HL-60 (cell line): ENCODE results near the gene CACNA1C.

ENCODE experiments used
- DNase-seq, 2 experiments: peaks; one replicate each; pipeline ENCODE4 v3.0.0-alpha.2; 2010 to 2020; ENCODE audit warnings: low read depth in 1 of 2, low spot score in 1 of 2
- H3K27ac ChIP-seq: fragments of 250-450 bp; sonication (Bioruptor Pico); replicated peaks from 2 replicates; pipeline ENCODE4 v1.5.1; 2020; ENCODE audit warnings: mild to moderate bottlenecking, moderate library complexity
- H3K27me3 ChIP-seq: fragments of 250-450 bp; sonication (Bioruptor Pico); 2 replicates; pipeline ENCODE4 v1.5.1; 2021; ENCODE audit warnings: mild to moderate bottlenecking, moderate library complexity; ENCODE audit not compliant: insufficient read depth, poor library complexity, severe bottlenecking
- H3K4me3 ChIP-seq: replicated peaks from 2 replicates; pipeline ENCODE4 v1.5.1; 2011; ENCODE audit warnings: mild to moderate bottlenecking, control low read depth, low read length; ENCODE audit not compliant: insufficient read depth
- CTCF ChIP-seq: IDR thresholded peaks from one replicate; pipeline ENCODE4 v1.5.1; 2011; ENCODE audit warnings: low read length, control low read depth, inconsistent platforms; ENCODE audit not compliant: insufficient read depth
- GABPA ChIP-seq: IDR thresholded peaks from 2 replicates; pipeline ENCODE4 v1.6.1; 2012; ENCODE audit warnings: low read depth
- POLR2AphosphoS5 ChIP-seq: IDR thresholded peaks from 2 replicates; pipeline ENCODE4 v1.6.1; 2012; ENCODE audit warnings: low read depth
- REST ChIP-seq: IDR thresholded peaks from 2 replicates; pipeline ENCODE4 v1.6.1; 2012; ENCODE audit warnings: low read depth; ENCODE audit not compliant: insufficient replicate concordance
- SPI1 ChIP-seq: IDR thresholded peaks from 2 replicates; pipeline ENCODE4 v1.6.1; 2012; ENCODE audit warnings: low read depth, mild to moderate bottlenecking, borderline replicate concordance

The CACNA1C gene

GRCh38 chr12:2462087-2462486 lies 409.3 kb downstream of the CACNA1C start:
- Histone ChIP-seq H3K27me3 (no peaks in the 10 kb centered on the region), H3K27ac (no peak overlapping the region), H3K4me3 (no peak overlapping the region)
- DNase-seq, result no peak
- TF ChIP-seq REST (no peak), GABPA (no peak), POLR2AphosphoS5 (no peak), CTCF (no peak), SPI1 (no peak)

DNA sequence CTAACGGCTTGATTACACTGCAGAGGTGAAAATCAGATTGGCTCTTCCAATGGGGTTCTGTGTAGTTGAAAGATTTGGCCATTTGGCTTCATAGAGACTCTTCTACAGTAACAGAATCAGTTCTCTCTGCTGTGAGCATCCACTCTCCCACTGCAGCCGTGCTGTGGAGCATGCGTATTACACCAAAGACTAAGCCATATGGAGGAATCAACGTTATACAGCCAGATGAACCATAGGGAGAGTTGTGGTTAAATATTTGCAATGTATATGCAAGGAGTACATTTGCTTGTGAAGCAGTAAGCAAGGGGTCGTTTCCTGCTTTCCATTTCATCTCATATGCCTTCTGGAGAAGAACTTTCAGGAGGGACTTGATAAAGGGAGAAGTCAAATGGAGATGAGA lies 410.9 kb downstream of the CACNA1C start:
- no peak for TF ChIP-seq SPI1

DNA sequence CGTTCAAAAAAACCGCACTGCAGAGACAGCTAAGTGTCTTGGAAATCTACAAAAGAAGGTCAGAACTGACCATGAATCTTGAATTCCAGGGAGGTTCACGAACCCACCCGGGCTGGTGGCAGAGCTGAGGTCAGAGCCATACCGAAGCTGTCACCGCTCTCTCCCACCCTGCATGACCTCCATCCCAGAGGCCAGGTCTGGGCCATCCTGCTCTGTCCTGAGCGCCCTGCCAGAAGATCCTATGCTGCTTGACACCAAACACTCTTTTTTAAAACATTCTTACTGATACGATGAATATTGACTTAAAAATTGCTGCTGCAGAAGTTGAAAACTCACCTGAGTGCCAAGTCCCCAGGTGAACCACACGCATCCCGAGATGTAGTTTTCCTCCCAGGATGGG lies 412.9 kb downstream of the CACNA1C start:
- DNase-seq, result no peak
- no peak overlapping the region for H3K27ac ChIP-seq
- no peaks in the 10 kb centered on the region for H3K27me3 ChIP-seq
- TF ChIP-seq POLR2AphosphoS5 (no peak), GABPA (no peak), CTCF (no peak), SPI1 (no peak), REST (no peak)
- no peak overlapping the region for H3K4me3 ChIP-seq

More for the DNA sequence above, 410.9 kb downstream of the CACNA1C start:
- H3K27ac ChIP-seq, result no peak overlapping the region
- no peak for DNase-seq
- no peaks in the 10 kb centered on the region for H3K27me3 ChIP-seq
- H3K4me3 ChIP-seq, result no peak overlapping the region

DNA sequence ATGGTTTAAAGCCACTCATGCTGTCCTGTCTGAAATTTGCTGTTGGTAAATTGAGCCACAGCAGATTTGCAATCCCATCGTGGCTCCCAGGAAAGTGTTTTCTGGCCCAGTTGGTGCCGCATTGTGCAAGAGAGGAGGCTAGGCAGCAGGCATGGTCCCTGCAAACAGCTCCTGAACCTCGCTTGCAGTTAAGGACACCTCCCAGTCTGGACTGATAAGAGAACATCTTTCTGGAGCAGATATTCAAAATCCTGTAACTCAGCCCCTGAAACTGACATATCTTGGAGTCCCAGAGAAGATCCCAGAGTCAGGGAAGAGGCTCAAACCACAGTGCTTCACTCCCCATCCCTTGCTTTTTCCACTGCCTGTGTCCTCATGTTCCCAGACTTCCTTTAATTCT lies 413.4 kb downstream of the CACNA1C start:
- H3K27ac ChIP-seq, result no peak overlapping the region
- H3K27me3 ChIP-seq, result no peaks in the 10 kb centered on the region
- TF ChIP-seq GABPA, result no peak
- TF ChIP-seq POLR2AphosphoS5, result no peak
- no peak for TF ChIP-seq CTCF
- TF ChIP-seq SPI1, result no peak
- no peak for TF ChIP-seq REST
- H3K4me3 ChIP-seq, result no peak overlapping the region
- no peak for DNase-seq
